CD4-positive, alpha-beta T cell treated with Interleukin-10 for 1 hour (primary cell): Measurements from ENCODE around the gene STK32C.
A peak's percentile ranks its signal among the peaks of the same experiment; 100 is the strongest.
"Not testable (repeated sequence)": the region's sequence is repeated elsewhere in the genome, so short reads cannot be mapped to it uniquely, and the experiment has no call there.

Source experiments
- DNase-seq: peaks from one replicate; pipeline ENCODE4 v3.0.0-alpha.2; 2020

Gene STK32C

GRCh38 chr10:132314881-132315280 lies 7.1 kb upstream of the STK32C start:
- DNase-seq: not testable (repeated sequence)

- no peak for DNase-seq
These were observed 6.6 kb upstream of the STK32C start for GRCh38 chr10:132314336-132314735.

GRCh38 chr10:132313865-132314264 lies 6.1 kb upstream of the STK32C start:
- no peak for DNase-seq

- DNase-seq: no peak
These were observed 5.6 kb upstream of the STK32C start for GRCh38 chr10:132313305-132313704.

GRCh38 chr10:132311338-132311939 lies 3.7 kb upstream of the STK32C start:
- no peak for DNase-seq

- DNase-seq: no peak
These were observed 3.1 kb upstream of the STK32C start for GRCh38 chr10:132310701-132311337.

GRCh38 chr10:132309879-132310591 lies 2.3 kb upstream of the STK32C start:
- DNase-seq: no peak

- no peak for DNase-seq
These were observed 1.7 kb upstream of the STK32C start for GRCh38 chr10:132309471-132309865.

- no peak for DNase-seq
These were observed 1.1 kb upstream of the STK32C start for GRCh38 chr10:132308587-132309470.

- peak; percentile 39 for DNase-seq
These were observed 642 bp downstream of the STK32C start for GRCh38 chr10:132306864-132307751.

- DNase-seq: no peak
These were observed 1.4 kb downstream of the STK32C start for GRCh38 chr10:132306343-132306685.

GRCh38 chr10:132305654-132306342 lies 2.0 kb downstream of the STK32C start:
- no peak for DNase-seq

GRCh38 chr10:132304756-132305509 lies 2.8 kb downstream of the STK32C start:
- no peak for DNase-seq

GRCh38 chr10:132303361-132304115 lies 4.2 kb downstream of the STK32C start:
- no peak for DNase-seq

- DNase-seq: no peak
These were observed 5.1 kb downstream of the STK32C start for GRCh38 chr10:132302421-132303310.

- no peak for DNase-seq
These were observed 6.1 kb downstream of the STK32C start for GRCh38 chr10:132301371-132302330.

- DNase-seq: no peak
These were observed 7.2 kb downstream of the STK32C start for GRCh38 chr10:132300582-132300981.
